HG03196 (cell line): ENCODE measurements around the gene DMRTB1.
A peak's percentile ranks its signal among the peaks of the same experiment; 100 is the strongest.

Experiments used
- ATAC-seq: cut with Tn5 transposase; IDR thresholded peaks from one replicate; pipeline ENCODE4 v1.9.1; 2021; ENCODE audit not compliant: unreplicated experiment

DMRTB1 gene

GRCh38 chr1:53459321-53460175 lies at the start of gene DMRTB1:
Gene DMRTB1 (plus strand): TSS chr1:53459399. CDS start chr1:53459454, 55 bp downstream.
- ATAC-seq = no peak

GRCh38 chr1:53409695-53410094 lies 49.5 kb upstream of the DMRTB1 start:
- no peak for ATAC-seq

GRCh38 chr1:53410100-53410541 lies 49.1 kb upstream of the DMRTB1 start:
- peak; percentile 44 for ATAC-seq

- ATAC-seq = no peak
Measured at GRCh38 chr1:53410701-53411100, 48.5 kb upstream of the DMRTB1 start.

GRCh38 chr1:53411541-53412152 lies 47.6 kb upstream of the DMRTB1 start:
- no peak for ATAC-seq

GRCh38 chr1:53412285-53413174 lies 46.7 kb upstream of the DMRTB1 start:
- ATAC-seq = no peak

- ATAC-seq = peak; percentile 50
Measured at GRCh38 chr1:53413175-53414001, 45.8 kb upstream of the DMRTB1 start.

GRCh38 chr1:53414632-53415031 lies 44.6 kb upstream of the DMRTB1 start:
- no peak for ATAC-seq

- ATAC-seq = no peak
Measured at GRCh38 chr1:53415432-53415831, 43.8 kb upstream of the DMRTB1 start.

GRCh38 chr1:53416269-53416813 lies 42.9 kb upstream of the DMRTB1 start:
- no peak for ATAC-seq

GRCh38 chr1:53417074-53417511 lies 42.1 kb upstream of the DMRTB1 start:
- no peak for ATAC-seq

- ATAC-seq = no peak
Measured at GRCh38 chr1:53419034-53419433, 40.2 kb upstream of the DMRTB1 start.

GRCh38 chr1:53420341-53420740 lies 38.9 kb upstream of the DMRTB1 start:
- no peak for ATAC-seq

GRCh38 chr1:53421208-53421607 lies 38.0 kb upstream of the DMRTB1 start:
- no peak for ATAC-seq

- ATAC-seq = no peak
Measured at GRCh38 chr1:53430261-53430660, 28.9 kb upstream of the DMRTB1 start.

GRCh38 chr1:53430779-53431178 lies 28.4 kb upstream of the DMRTB1 start:
- no peak for ATAC-seq

- no peak for ATAC-seq
Measured at GRCh38 chr1:53431244-53431643, 28.0 kb upstream of the DMRTB1 start.

GRCh38 chr1:53431805-53432565 lies 27.2 kb upstream of the DMRTB1 start:
- ATAC-seq = no peak

GRCh38 chr1:53432611-53433010 lies 26.6 kb upstream of the DMRTB1 start:
- no peak for ATAC-seq
